Uterus (tissue), 4 donors: ENCODE results near the gene PRSS3. TPM values are rescaled to one million over a fixed set of nuclear protein-coding genes. Genes with fewer than 3 reads are reported as not detected.
"Not testable (repeated sequence)": the region's sequence is repeated elsewhere in the genome, so short reads cannot be mapped to it uniquely, and the experiment has no call there.

Experiments
- DNase-seq, 2 donors: peaks; one replicate each; pipeline ENCODE4 v3.0.0-alpha.2; 2019 to 2020
- H3K27ac ChIP-seq, 2 donors: fragments of 200-600 bp; sonication (generic); 1 replicate in 1 of 2; 2 replicates in 1 of 2; pipeline ENCODE4 v1.5.1; 2016 to 2018
- H3K27me3 ChIP-seq, 2 donors: fragments of 200-600 bp; sonication (generic); one replicate each; pipeline ENCODE4 v1.5.1; 2018 to 2019; ENCODE audit warnings: control low read depth in 1 of 2
- H3K36me3 ChIP-seq, 2 donors: fragments of 200-600 bp; sonication (generic); one replicate each; pipeline ENCODE4 v1.5.1; 2019; ENCODE audit warnings: control low read depth in 1 of 2
- H3K4me1 ChIP-seq, 2 donors: fragments of 200-600 bp; sonication (generic); one replicate each; pipeline ENCODE4 v1.5.1; 2018 to 2019; ENCODE audit warnings: control low read depth in 1 of 2
- H3K4me3 ChIP-seq, 2 donors: fragments of 200-600 bp; sonication (generic); 1 replicate in 1 of 2; 2 replicates in 1 of 2; pipeline ENCODE4 v1.5.1; 2018 to 2019; ENCODE audit warnings: mild to moderate bottlenecking in 1 of 2
- H3K9me3 ChIP-seq, 2 donors: fragments of 200-600 bp; sonication (generic); one replicate each; pipeline ENCODE4 v1.5.1; 2019; ENCODE audit warnings: control low read depth in 1 of 2
- CTCF ChIP-seq, 4 experiments: fragments of 200-600 bp in 2 of 4; fragments of 450-650 bp in 2 of 4; sonication (generic) in 2 of 4; IDR thresholded peaks; one replicate each; pipeline ENCODE4 v1.5.1; 2016 to 2019; ENCODE audit warnings: antibody characterized with exemption in 4 of 4, mild to moderate bottlenecking in 2 of 4, moderate library complexity in 1 of 4
- POLR2A ChIP-seq, 2 donors: fragments of 450-650 bp; IDR thresholded peaks; one replicate each; pipeline ENCODE4 v1.6.1; 2016; ENCODE audit warnings: antibody characterized with exemption in 2 of 2, mild to moderate bottlenecking in 1 of 2, moderate library complexity in 1 of 2
- intact Hi-C: fragments of 100-400 bp; cut with DNase I; formaldehyde crosslinking; loops from one replicate; pipeline ENCODE4 v1.15.1; 2023; ENCODE audit warnings: low total_unique reads
- total RNA-seq, 4 donors: library from RNA; depleted of rRNA in 3 of 4; stranded (reverse); fragments of >200 nt in 3 of 4; gene quantifications; one replicate each; pipeline versions ENCODE4 v1.1.0 to v1.2.4, GENCODE V29; 2014 to 2023
- donor health status: DM: yes; HTN: yes; CAD: no.

Gene PRSS3
- total RNA-seq, 4 donors from 2014 or later, result not detected

GRCh38 chr9:33774074-33774659 is 21.2 kb upstream of the PRSS3 start:
- H3K4me3 ChIP-seq, intact Hi-C loops, H3K9me3 ChIP-seq, H3K27ac ChIP-seq, H3K27me3 ChIP-seq, DNase-seq, H3K36me3 ChIP-seq, H3K4me1 ChIP-seq: not testable (repeated sequence)

GRCh38 chr9:33776578-33776977 is 18.8 kb upstream of the PRSS3 start:
- H3K36me3 ChIP-seq, result no peaks in the 10 kb centered on the region
- no peaks in the 10 kb centered on the region for H3K27me3 ChIP-seq
- intact Hi-C loops, result no loop called here
- no peaks in the 10 kb centered on the region for H3K9me3 ChIP-seq
- TF ChIP-seq CTCF (IDR thresholded peaks at IDR 0.05) (no peak), POLR2A (IDR thresholded peaks at IDR 0.05) (no peak)
- no peaks in the 10 kb centered on the region for H3K4me1 ChIP-seq
- no peak overlapping the region for H3K27ac ChIP-seq
- H3K4me3 ChIP-seq, result no peak overlapping the region
- no peak for DNase-seq

- H3K27me3 ChIP-seq, result no peaks in the 10 kb centered on the region
- intact Hi-C loops, result no loop called here
- no peak overlapping the region for H3K4me3 ChIP-seq
- DNase-seq, result peak in 1 of 2 donors; percentile 18
- H3K4me1 ChIP-seq, result no peaks in the 10 kb centered on the region
- H3K9me3 ChIP-seq, result no peaks in the 10 kb centered on the region
- H3K36me3 ChIP-seq, result no peaks in the 10 kb centered on the region
- H3K27ac ChIP-seq, result no peak overlapping the region
- peak in 3 of 4 experiments; percentile 42 to 73 (median 43) for TF ChIP-seq CTCF (IDR thresholded peaks at IDR 0.05)
- no peak for TF ChIP-seq POLR2A (IDR thresholded peaks at IDR 0.05)
These were observed 16.5 kb upstream of the PRSS3 start for GRCh38 chr9:33778700-33779351.

- Histone ChIP-seq H3K36me3 (no peaks in the 10 kb centered on the region), H3K9me3 (no peaks in the 10 kb centered on the region), H3K27ac (no peak overlapping the region), H3K4me1 (no peaks in the 10 kb centered on the region), H3K27me3 (no peaks in the 10 kb centered on the region), H3K4me3 (no peak overlapping the region)
- no peak for DNase-seq
- TF ChIP-seq POLR2A (IDR thresholded peaks at IDR 0.05), result no peak
- no peak for TF ChIP-seq CTCF (IDR thresholded peaks at IDR 0.05)
- intact Hi-C loops, result no loop called here
These were observed 15.1 kb upstream of the PRSS3 start for GRCh38 chr9:33780276-33780675.

- no peaks in the 10 kb centered on the region for H3K9me3 ChIP-seq
- no peak for DNase-seq
- H3K27me3 ChIP-seq, result no peaks in the 10 kb centered on the region
- H3K4me3 ChIP-seq, result no peak overlapping the region
- no peak for TF ChIP-seq CTCF (IDR thresholded peaks at IDR 0.05)
- TF ChIP-seq POLR2A (IDR thresholded peaks at IDR 0.05), result no peak
- no peaks in the 10 kb centered on the region for H3K36me3 ChIP-seq
- H3K27ac ChIP-seq, result no peak overlapping the region
- intact Hi-C loops, result no loop called here
- no peaks in the 10 kb centered on the region for H3K4me1 ChIP-seq
These were observed 13.6 kb upstream of the PRSS3 start for GRCh38 chr9:33781736-33782135.
